Natural killer cell treated with Interleukin-12 subunit alpha and Interleukin-12 subunit beta and Interleukin-15 and Interleukin-18, amount 100 ng/mL, for 72 hours (primary cell): ENCODE measurements around the gene FLVCR1. TPM values are rescaled to one million over a fixed set of nuclear protein-coding genes. Genes with fewer than 3 reads are reported as not detected.
A peak's percentile ranks its signal among the peaks of the same experiment; 100 is the strongest.
"Not testable (repeated sequence)": the region's sequence is repeated elsewhere in the genome, so short reads cannot be mapped to it uniquely, and the experiment has no call there.

ENCODE experiments used
- ATAC-seq, 2 donors: fragments of 150-1000 bp; cut with Tn5 transposase in 1 of 2; sonication (Bioruptor Pico), chemical (Tn5 transposase) in 1 of 2; 2 replicates each; pipeline ENCODE4 v1.10.0; 2021
- DNase-seq: peaks from one replicate; pipeline ENCODE4 v3.0.0; 2022; ENCODE audit warnings: low spot score
- H3K27ac Mint-ChIP-seq, 2 donors: 1 replicate in 1 of 2; 2 replicates in 1 of 2; pipeline ENCODE4 v1.8.0; 2022; ENCODE audit warnings: mixed read lengths in 2 of 2, mild to moderate bottlenecking in 1 of 2, moderate library complexity in 1 of 2
- H3K27me3 Mint-ChIP-seq, 2 donors: 1 replicate in 1 of 2; 2 replicates in 1 of 2; pipeline ENCODE4 v1.8.0; 2022; ENCODE audit warnings: mixed read lengths in 2 of 2
- H3K36me3 Mint-ChIP-seq: one replicate; pipeline ENCODE4 v1.8.0; 2022; ENCODE audit warnings: mixed read lengths
- H3K4me1 Mint-ChIP-seq, 2 donors: 1 replicate in 1 of 2; 2 replicates in 1 of 2; pipeline ENCODE4 v1.8.0; 2022; ENCODE audit warnings: low read depth in 2 of 2, mixed read lengths in 2 of 2, mild to moderate bottlenecking in 1 of 2
- H3K4me3 Mint-ChIP-seq: one replicate; pipeline ENCODE4 v1.8.0; 2022; ENCODE audit warnings: mixed read lengths
- H3K9me3 Mint-ChIP-seq: 2 replicates; pipeline ENCODE4 v1.8.0; 2022; ENCODE audit warnings: mixed read lengths
- total RNA-seq, 2 donors: library from RNA; stranded (reverse); gene quantifications; one replicate each; pipeline ENCODE4 v1.2.3, GENCODE V29; 2022

FLVCR1 gene
- 10 to 100 TPM; 15.6 to 22.1 TPM for total RNA-seq

DNA sequence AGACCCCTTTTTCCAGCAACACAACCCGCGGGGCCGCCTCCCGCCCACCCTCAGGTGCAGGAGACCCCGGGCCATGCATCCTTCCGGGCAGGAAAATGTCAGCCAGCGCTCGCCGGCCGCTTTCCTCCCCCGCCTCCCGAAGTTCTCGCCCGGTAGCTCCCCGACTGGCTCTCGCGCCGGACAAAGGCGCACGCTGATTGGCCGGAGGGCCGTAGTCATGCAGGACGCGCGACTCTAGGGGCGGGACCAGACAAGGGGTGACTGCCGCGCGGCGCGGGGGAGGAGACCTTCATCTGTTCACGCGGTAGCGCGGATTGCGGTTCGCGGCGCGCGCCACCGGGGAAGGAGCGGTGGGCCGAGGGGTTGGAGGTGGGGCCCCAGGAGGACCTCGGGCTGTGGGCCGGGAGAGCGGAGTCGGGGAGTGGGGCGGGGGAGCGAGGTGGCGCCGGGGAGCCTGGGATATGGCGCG lies at the start of gene FLVCR1:
Gene FLVCR1 (plus strand): TSS at position 284 of the 469 bp plus-strand sequence. CDS start 178 bp downstream, at position 462.
- peaks cover 6% of the 10 kb centered on the region for H3K36me3 Mint-ChIP-seq
- no peak within 1 kb of the TSS for H3K4me3 Mint-ChIP-seq
- H3K4me1 Mint-ChIP-seq, result peaks cover 11 to 15% of the 10 kb centered on the region in 2 donors
- H3K9me3 Mint-ChIP-seq, result no peaks in the 10 kb centered on the region
- H3K27me3 Mint-ChIP-seq, result no peaks in the 10 kb centered on the region
- peak; percentile 100 for ATAC-seq
- peak within 1 kb of the TSS; percentile 89 to 90 for H3K27ac Mint-ChIP-seq
- peak; percentile 99 for DNase-seq

DNA sequence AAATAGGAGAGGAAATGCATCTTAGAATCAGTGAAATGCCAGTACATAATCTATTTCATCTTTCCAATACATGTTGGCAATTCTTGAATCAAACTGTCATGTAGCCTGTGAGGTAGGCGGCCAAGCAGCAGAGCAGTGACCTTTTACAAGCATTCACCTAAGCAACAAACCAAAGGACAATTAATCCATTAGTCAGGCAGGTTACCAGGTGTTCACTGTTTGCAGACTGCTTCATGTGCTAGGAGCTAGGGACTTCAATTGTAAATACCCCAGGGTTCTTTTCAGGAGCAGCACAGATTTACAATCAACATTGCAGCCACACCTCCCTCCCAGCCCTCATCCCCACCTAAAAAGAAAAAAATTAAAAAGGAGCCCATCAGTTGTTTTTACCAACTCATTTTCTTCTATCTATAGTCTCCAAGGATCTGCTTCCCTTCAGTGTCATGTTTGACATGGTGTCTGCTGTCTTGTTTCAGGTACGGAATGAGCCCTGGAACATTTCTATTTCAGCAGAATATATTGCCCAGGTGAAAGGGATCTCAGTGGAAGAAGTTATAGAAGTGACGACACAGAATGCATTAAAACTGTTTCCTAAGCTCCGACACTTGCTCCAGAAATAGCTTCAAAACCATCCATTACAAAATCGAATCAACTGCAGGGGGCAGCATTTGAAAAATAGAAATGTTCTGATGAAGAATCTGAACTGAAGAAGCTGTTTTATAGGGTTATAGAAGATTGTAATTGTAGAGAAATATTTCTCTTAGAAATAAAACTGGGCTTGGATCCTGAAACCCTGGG lies 43.3 kb upstream of the FLVCR1 start:
- Mint-ChIP-seq H3K4me3 (no peak overlapping the region), H3K27me3 (peaks cover 3% of the 10 kb centered on the region in 2 donors), H3K4me1 (peaks cover 3 to 4% of the 10 kb centered on the region in 2 donors), H3K27ac (no peak overlapping the region), H3K36me3 (no peaks in the 10 kb centered on the region), H3K9me3 (no peaks in the 10 kb centered on the region)
- DNase-seq (no peak), ATAC-seq (no peak)

DNA sequence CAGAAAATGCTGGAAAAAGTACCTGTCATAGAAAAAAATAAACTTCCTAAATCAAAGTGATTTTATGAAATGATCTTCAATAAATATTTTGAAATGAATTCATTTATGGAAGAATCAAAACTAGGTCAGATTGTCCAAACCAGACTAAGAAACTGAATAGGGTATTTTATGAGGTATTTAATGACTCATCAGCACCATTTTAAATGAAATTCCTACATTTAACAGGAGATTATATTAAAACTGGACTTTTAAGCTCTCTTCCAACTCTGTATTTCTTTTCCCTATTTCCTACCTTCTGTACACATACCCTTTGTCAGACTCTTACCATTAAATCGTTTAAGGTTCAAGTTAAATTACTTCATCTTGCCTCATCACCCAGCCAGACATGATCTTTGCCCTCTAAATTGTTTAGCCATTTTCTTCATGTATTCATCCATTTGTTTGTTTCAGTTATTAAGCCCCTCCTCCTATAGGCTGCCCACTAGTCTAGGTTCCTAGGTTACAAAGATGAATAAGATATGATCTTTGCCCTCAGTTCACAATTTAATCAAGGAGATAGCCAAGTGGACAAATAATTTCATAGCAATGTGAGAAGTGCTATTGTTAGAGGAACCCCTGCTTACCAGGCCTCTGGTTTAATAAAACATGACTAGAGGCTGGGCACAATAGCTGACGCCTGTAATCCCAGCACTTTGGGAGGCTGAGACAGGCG lies 41.4 kb upstream of the FLVCR1 start:
- ATAC-seq, result no peak

DNA sequence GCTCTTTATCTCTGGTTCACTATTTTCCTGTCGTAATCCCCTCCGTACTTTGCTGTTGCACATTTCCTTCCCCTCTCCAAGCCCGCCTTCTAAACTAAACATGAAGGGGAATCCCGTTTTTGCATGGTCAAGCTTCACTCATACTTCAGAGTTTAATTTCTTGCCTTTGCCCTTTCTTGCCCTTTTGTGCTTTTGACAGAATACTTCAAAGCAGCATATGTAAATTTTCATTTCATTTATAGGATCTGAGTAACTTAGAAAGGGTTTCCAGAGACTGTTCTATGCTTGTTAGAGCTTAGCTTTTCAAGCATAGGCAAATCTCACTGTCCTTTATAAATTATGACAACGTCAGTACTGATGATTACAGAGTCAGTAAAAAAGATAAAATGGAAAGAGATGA lies 38.3 kb upstream of the FLVCR1 start:
- Mint-ChIP-seq H3K27me3 (peaks cover 3 to 6% of the 10 kb centered on the region in 2 donors), H3K9me3 (no peaks in the 10 kb centered on the region), H3K27ac (no peak overlapping the region), H3K4me1 (peaks cover 4 to 5% of the 10 kb centered on the region in 2 donors), H3K36me3 (peaks cover 7% of the 10 kb centered on the region), H3K4me3 (peak overlapping the region; percentile 14)
- ATAC-seq, result no peak
- no peak for DNase-seq

More for the DNA sequence above, 41.4 kb upstream of the FLVCR1 start:
- Mint-ChIP-seq H3K27ac (no peak overlapping the region), H3K36me3 (no peaks in the 10 kb centered on the region), H3K4me3 (no peak overlapping the region), H3K4me1 (peaks cover 4 to 5% of the 10 kb centered on the region in 2 donors), H3K27me3 (peaks cover 3 to 6% of the 10 kb centered on the region in 2 donors), H3K9me3 (no peaks in the 10 kb centered on the region)
- no peak for DNase-seq

DNA sequence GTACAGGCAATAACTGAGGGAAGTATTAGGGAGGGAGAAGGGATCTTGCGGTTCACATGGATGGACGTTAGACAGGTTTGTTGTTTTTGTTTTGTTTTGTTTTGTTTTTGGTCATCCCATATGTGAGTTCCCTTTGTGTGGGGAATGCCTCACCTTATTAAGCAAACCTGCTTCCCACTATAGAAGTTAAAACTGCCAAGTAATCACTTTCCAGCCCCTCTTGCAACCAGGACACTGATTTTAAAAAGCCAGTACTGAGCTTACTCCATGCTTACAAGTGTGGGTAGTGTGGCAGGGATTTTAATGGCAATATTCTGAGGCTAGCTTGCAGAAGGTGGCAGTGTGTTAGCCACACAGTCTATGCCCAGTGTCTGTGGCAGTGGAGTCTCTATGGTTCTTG lies 37.1 kb upstream of the FLVCR1 start:
- DNase-seq (no peak), ATAC-seq (no peak)
- H3K27me3 Mint-ChIP-seq, result peaks cover 6 to 9% of the 10 kb centered on the region in 2 donors
- no peak overlapping the region for H3K27ac Mint-ChIP-seq
- H3K36me3 Mint-ChIP-seq, result peaks cover 13% of the 10 kb centered on the region
- peaks cover 4 to 5% of the 10 kb centered on the region in 2 donors for H3K4me1 Mint-ChIP-seq
- peaks cover 7% of the 10 kb centered on the region for H3K9me3 Mint-ChIP-seq
- H3K4me3 Mint-ChIP-seq, result no peak overlapping the region

DNA sequence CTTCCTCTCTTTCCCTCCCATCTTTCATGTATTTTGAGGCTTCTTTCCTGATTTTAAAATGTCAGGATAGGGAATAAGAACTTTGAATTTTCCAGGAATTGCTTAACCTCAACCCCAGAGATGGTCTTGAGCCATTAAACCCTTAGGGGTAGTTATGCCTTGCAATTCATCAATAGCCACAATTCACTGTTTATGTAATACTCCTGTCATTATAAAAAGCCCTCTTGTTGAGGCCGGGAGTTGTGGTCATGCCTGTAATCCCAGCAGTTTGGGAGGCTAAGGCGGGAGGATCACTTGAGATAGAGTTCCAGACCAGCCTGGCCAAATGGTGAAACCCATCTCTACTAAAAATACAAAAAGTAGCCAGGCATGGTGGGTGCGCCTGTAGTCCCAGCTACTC lies 35.1 kb upstream of the FLVCR1 start:
- Mint-ChIP-seq H3K9me3 (peaks cover 10% of the 10 kb centered on the region), H3K27me3 (peaks cover 12 to 16% of the 10 kb centered on the region in 2 donors), H3K4me1 (peaks cover 4 to 5% of the 10 kb centered on the region in 2 donors), H3K36me3 (peaks cover 18% of the 10 kb centered on the region), H3K27ac (no peak overlapping the region), H3K4me3 (no peak overlapping the region)
- no peak for DNase-seq
- ATAC-seq, result no peak

DNA sequence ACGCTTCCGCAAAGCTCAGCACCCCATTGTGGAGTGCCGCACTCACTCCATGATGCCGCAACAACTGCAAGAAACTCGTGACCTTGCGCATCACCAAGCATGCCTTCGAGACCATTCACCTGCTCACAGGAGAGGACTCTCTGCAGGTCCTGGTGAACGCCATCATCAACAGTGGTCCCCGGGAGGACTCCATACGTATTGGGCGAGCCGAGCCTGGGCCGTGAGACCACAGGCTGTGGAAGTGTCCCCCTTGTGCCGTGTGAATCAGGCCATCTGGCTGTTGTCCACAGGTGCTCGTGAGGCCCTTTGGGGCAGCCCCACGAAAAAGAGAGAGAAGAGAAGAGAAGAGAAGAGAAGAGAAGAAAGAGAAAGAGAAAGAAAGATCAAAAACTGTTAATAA lies 33.9 kb upstream of the FLVCR1 start:
- DNase-seq, result no peak
- no peak overlapping the region for H3K4me3 Mint-ChIP-seq
- H3K9me3 Mint-ChIP-seq, result peaks cover 10% of the 10 kb centered on the region
- H3K36me3 Mint-ChIP-seq, result peaks cover 18% of the 10 kb centered on the region
- ATAC-seq, result no peak
- H3K27me3 Mint-ChIP-seq, result peaks cover 12 to 16% of the 10 kb centered on the region in 2 donors
- no peak overlapping the region for H3K27ac Mint-ChIP-seq
- peaks cover 4 to 5% of the 10 kb centered on the region in 2 donors for H3K4me1 Mint-ChIP-seq

DNA sequence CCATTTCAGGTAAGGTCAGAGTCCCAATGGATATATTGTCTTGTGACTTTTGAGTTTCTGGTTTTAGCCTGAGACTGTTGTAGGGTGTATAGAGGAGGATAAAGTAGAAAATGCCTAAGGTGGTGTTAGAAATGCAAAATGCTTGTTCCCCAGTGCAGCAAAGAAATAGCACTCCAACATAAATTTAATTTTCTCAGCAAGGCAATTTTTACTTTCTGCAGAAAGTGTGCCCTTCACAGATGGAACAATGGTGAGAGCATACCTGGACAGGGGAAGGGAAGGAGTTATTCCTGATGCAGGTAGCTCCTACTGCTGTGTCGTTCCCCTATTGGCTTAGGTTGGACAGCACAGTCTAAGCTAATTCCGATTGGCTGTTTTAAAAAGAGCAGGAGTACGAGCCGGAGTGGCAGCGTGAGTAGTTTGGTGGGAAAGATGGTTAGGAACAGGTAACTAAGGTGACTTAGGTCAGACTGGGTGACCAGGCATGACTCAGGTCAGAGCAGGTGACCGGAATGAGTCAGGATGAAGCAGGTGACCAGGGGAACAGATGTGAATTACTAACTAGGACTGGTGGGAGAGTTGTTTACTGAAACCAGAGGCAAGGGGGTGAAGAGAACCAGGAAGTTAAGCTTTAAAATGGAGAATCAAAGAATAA lies 32.1 kb upstream of the FLVCR1 start:
- no peak for ATAC-seq
- Mint-ChIP-seq H3K4me1 (no peaks in the 10 kb centered on the region), H3K36me3 (peaks cover 18% of the 10 kb centered on the region), H3K27ac (no peak overlapping the region), H3K27me3 (peaks cover 6 to 13% of the 10 kb centered on the region in 2 donors), H3K9me3 (peaks cover 10% of the 10 kb centered on the region), H3K4me3 (no peak overlapping the region)
- DNase-seq, result no peak

DNA sequence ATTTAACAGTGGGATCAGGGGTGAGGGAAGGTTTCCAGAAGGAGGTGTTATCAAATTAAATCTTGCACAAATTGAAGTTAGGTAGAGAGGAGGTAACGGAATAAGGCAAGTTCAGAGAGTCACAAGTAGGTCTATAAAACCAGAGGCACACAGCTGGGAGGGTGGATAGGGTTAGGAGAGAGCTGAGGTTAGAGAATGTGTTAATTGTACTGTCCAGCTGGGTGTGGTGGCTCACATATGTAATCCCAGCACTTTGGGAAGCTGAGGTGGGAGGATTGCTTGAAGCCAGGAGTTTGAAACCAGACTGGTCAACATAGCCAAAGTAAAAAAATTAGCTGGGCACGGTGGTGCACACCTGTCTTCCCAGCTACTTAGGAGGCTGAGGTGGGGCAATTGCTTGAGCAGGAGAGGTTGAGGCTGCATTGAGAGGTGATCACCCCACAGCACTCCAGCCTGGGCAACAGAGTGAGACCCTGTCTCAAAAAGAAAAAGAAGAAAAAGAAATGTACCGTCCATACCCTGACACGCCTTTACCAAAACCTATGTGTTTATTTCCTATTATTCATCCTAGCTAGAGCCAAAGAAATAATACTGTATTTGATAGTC lies 30.8 kb upstream of the FLVCR1 start:
- Mint-ChIP-seq H3K4me1 (no peaks in the 10 kb centered on the region), H3K4me3 (no peak overlapping the region), H3K27ac (no peak overlapping the region), H3K36me3 (peaks cover 18% of the 10 kb centered on the region), H3K27me3 (peaks cover 6 to 13% of the 10 kb centered on the region in 2 donors), H3K9me3 (peaks cover 10% of the 10 kb centered on the region)
- ATAC-seq (no peak), DNase-seq (no peak)

DNA sequence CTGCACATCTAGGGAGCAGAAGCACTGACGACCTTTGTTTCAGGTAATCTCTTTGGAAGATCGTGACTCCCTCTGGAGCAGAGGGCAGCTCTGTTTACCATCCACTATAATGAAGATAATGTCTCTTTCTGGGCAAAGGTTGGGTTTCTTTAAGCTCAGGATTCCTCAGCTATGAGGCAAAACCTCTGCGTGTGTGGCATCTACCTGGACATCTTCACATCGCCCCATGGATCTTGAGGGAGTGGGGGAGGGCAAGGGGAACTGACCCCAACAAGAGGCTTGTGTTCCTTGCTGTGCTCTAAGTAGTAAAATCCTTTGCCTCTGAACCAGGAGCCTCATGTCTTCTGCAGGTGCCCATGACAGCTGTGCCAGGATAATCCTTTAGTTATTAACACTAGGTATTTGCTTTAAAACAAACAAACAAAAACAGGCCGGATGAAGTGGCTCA lies 30.2 kb upstream of the FLVCR1 start:
- H3K27me3 Mint-ChIP-seq, result peaks cover 6 to 13% of the 10 kb centered on the region in 2 donors
- peaks cover 18% of the 10 kb centered on the region for H3K36me3 Mint-ChIP-seq
- no peak overlapping the region for H3K27ac Mint-ChIP-seq
- no peak for DNase-seq
- H3K4me1 Mint-ChIP-seq, result no peaks in the 10 kb centered on the region
- H3K4me3 Mint-ChIP-seq, result no peak overlapping the region
- ATAC-seq, result no peak
- H3K9me3 Mint-ChIP-seq, result peaks cover 10% of the 10 kb centered on the region

DNA sequence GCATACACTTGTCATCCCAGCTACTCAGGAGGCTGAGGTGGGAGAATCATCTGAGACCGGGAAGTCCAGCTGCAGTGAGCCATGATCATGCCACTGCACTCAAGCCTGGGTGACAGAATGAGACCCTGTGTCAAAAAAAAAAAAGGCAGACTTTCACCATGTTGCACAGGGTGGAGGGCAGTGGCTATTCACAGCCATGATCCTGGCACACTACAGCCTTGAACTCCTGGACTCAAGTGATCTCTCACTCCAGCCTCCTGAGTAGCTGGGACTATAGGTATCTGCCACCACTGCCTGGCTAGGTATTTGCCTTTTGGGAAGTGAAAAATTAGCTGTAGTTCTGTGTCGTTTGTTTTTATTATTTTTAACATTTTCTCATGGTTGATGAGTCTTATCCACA lies 29.7 kb upstream of the FLVCR1 start:
- H3K27me3 Mint-ChIP-seq, result peaks cover 6 to 13% of the 10 kb centered on the region in 2 donors
- peaks cover 10% of the 10 kb centered on the region for H3K9me3 Mint-ChIP-seq
- H3K36me3 Mint-ChIP-seq, result peaks cover 18% of the 10 kb centered on the region
- no peak overlapping the region for H3K4me3 Mint-ChIP-seq
- H3K27ac Mint-ChIP-seq, result no peak overlapping the region
- no peaks in the 10 kb centered on the region for H3K4me1 Mint-ChIP-seq
- DNase-seq, result no peak
- no peak for ATAC-seq

DNA sequence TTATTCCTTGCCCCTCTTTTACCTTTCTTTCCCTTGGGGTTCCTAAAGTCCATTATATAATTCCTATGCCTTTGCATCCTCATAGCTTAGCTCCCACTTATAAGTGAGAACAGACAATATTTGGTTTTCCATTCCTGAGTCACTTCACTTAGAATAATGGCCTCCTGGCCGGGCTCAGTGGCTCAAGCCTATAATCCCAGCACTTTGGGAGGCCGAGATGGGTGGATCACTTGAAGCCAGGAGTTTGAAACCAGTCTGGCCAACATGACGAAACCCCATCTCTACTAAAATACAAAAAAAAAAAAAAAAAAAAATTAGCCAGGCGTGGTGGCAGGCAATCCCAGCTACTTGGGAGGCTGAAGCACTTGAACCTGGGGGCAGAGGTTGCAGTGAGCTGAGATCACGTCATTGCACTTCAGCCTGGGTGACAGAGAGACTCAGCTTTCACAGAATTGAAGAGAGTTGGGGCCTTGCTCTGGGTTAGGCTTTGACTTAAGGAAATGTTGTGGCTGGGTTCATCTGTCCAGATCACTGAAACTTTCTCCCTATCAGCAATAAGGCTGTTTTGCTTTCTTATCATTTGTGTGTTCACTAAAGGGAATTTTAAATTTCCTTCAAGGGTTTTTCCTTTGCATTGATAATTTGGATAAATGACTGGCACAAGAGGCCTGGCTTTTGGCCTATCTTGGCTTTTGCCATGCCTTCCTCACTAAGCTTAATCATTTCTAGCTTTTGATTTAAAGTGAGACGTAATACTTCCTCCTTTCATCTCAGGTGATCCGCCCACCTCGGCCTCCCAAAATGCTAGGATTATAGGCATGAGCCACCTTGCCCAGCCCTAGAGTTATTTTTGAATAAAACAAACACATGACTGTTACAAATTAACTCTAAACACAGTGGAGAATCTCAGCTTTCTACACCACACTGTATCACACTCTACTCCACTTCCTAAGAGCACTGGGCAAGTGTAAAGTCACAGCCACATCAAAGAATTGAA lies 24.6 kb upstream of the FLVCR1 start:
- not testable (repeated sequence) for H3K27ac Mint-ChIP-seq, H3K36me3 Mint-ChIP-seq, DNase-seq, H3K4me1 Mint-ChIP-seq, ATAC-seq, H3K4me3 Mint-ChIP-seq, H3K9me3 Mint-ChIP-seq, H3K27me3 Mint-ChIP-seq
